CD4-positive, alpha-beta T cell treated with Interleukin-17A for 4 hours (primary cell): ENCODE results near the gene TMEM181.
A peak's percentile ranks its signal among the peaks of the same experiment; 100 is the strongest.
"Not testable (repeated sequence)": the region's sequence is repeated elsewhere in the genome, so short reads cannot be mapped to it uniquely, and the experiment has no call there.

ENCODE experiments used
- DNase-seq: peaks from one replicate; pipeline ENCODE4 v3.0.0-alpha.2; 2020; ENCODE audit warnings: mixed read lengths

Gene TMEM181

DNA sequence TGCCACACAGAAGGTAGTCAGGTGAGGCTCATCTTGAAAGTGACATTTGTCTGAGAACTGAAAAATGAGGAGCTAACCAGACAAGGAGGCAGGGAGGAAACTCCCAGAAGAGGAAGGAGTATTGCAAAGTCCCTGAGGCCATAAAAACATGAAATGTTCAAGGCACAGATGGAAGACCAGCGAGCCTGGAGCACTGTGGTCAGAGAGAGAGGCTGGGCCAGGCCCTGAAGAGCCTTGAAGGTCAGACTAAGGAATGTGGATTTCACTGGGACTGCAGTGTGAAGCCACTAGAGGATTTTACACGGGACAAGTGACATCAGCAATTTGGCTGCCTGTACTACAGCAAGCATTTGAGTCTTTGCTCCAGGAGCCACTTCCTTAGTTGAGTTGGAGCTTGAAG is 21.1 kb upstream of the TMEM181 start:
- no peak for DNase-seq

GRCh38 chr6:158539413-158539812 is 20.5 kb upstream of the TMEM181 start:
- DNase-seq: no peak

- no peak for DNase-seq
Measured at GRCh38 chr6:158539881-158540280, 20.0 kb upstream of the TMEM181 start.

GRCh38 chr6:158543606-158544185 is 16.2 kb upstream of the TMEM181 start:
- DNase-seq: no peak

DNA sequence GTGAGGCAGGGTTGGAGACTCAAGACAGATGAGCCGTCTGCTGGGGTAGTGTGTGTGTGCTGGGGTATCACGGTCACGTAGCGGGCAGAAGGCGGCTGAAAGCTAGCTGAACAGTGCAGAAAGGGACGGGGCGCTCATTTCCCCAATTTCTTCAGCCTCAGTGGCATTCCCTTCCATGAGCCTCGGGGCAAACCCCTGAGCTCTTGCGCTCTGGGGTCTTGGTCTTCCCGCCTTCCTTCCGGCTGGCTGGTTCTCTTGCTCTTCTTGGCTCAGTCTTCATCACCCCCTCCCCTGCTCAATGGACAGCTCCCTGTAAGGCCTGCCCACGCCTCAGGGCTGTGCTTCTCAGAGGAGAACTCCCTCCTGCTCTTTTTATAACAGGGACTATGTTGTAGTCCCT is 15.5 kb upstream of the TMEM181 start:
- no peak for DNase-seq

DNA sequence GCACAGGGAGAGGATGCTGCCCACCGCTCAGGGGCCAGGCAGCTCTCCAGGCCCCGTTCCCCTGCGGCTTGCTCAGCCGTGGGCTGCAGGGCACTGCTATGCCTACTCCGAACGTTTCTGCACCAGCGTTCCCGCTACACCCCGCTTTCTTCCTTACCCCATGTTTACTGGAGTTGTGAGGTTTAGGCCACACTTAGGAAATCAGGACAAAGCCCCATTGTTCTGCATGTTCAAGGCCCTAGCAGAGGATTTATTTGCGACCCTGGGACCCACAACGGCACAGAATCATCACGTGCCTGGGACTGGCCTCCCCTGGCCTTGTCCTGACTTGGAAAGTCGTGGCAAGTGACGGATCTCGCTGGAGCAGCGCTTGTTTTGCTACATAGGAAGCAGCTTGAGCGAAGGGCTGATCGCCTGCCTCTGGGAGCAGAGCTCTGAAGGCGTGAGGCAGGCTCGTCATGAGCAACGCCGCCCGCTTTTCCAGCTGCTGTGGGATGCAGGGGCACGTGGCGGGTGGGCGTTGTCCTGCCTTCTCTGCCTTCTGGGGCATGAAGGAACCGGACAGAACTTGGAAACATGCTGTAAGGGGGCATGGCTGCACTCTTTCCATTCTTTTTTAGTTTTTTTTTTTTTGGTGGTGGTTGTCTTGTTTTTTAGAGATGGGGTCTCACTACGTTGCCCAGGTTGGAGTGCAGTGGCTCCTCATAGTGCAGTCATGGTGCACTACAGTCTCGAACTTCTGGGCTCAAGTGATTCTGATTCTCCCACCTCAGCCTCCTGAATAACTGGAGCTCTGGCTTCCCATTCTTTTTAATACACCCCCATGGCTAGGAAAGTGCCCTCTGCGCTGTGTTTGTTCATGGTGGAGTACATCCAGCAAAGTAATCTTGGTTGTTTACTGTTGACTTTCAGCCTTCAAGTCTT is 14.6 kb upstream of the TMEM181 start:
- DNase-seq: no peak

DNA sequence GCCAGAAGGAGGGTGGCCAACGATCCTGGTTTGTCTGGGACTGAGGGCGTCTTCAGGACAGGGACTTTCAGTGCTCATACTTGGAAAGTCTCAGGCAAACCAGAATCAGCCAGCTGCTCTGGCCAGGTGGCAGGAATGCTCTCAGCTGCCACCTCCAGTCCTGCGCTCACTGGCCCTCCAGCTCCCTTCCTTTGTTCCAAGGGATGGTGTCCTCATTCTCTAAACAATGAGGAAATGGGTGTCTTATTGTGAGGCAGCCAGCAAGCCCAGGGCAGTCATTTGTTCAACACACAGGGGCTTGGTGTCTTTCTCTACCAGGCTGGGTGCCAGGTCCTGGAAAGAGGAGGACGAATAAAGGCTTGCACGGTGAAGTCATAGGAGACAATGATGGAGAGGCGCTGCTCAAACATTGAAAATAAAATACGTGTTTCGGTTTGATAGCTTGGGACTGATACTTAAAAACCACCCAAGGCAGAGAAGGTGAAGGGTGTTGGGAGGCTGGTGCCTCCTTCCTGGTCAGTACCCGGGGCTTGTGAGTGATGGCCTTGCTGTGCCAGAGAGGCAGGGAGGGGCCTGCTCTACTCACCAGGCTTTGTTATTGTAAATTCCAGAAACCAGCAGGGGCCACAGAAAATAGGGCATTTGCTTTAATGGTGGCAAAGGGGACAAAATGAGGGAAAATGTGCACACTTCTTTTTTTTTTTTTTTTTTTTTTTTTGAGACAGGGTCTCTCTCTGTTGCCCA is 11.3 kb upstream of the TMEM181 start:
- no peak for DNase-seq

GRCh38 chr6:158552055-158552795 is 7.7 kb upstream of the TMEM181 start:
- DNase-seq: no peak

DNA sequence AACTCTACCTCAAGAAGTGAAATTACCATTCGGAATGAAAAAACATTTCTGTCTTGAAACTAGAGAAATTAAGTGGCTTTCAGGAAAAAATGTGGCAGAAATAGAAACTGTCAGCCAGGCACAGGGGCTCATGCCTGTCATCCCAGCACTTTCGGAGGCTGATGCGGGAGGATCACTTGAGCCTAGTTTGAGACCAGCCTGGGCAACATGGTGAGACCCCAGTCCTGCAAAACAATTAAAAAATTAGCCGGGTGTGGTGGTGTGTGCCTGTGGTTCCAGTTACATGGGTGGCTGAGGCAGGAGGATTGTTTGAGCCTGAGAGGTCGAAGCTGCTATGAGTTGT is 7.1 kb upstream of the TMEM181 start:
- DNase-seq: no peak

- DNase-seq: no peak
Measured at GRCh38 chr6:158554611-158555361, 5.1 kb upstream of the TMEM181 start.

DNA sequence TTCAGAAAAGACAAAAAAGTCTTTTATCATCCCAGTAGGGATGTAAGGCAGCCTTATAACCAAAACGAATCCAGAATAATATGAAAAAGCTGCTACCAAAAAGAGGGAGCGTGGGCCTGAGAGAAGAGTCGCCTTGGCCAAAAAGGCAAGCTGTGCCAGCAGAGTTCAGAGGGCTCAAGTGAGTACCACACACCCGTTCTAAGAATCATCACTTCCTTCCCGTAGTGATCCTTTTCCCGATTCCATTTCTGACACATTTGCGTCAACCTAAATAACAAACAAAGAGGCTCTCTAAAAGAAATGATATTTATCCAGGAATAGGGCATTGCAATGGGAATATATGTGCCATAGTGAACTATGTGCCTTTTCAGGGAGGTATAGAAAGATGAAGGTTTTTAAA is 3.8 kb upstream of the TMEM181 start:
- DNase-seq: no peak

GRCh38 chr6:158557110-158557509 is 2.8 kb upstream of the TMEM181 start:
- not testable (repeated sequence) for DNase-seq

DNA sequence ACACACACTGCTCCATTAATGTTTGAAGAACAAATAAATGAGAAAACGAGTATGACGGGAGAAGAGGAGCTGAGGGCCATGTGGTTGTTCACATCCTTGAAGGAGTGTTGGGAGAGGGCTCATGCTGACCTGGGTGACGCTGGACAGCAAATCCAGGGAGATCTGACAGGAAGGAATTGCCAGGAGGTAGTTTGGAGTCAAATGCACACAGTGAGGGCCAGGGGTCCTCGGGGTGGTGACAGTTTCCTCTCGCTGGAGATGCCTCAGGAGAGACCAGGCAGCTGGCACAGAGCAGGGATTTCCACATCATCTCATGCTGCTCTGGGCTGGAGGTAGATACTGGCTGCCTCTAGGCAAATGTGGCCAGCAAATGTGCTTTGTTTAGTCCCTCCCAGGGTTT is 2.0 kb upstream of the TMEM181 start:
- DNase-seq: no peak

- DNase-seq: no peak
Measured at GRCh38 chr6:158558415-158559306, 1.2 kb upstream of the TMEM181 start.

GRCh38 chr6:158559338-158559894 is 475 bp upstream of the TMEM181 start:
- no peak for DNase-seq

- peak; percentile 23 for DNase-seq
Measured at GRCh38 chr6:158560836-158561320, 987 bp downstream of the TMEM181 start.

- no peak for DNase-seq
Measured at GRCh38 chr6:158561321-158561884, 1.5 kb downstream of the TMEM181 start.

DNA sequence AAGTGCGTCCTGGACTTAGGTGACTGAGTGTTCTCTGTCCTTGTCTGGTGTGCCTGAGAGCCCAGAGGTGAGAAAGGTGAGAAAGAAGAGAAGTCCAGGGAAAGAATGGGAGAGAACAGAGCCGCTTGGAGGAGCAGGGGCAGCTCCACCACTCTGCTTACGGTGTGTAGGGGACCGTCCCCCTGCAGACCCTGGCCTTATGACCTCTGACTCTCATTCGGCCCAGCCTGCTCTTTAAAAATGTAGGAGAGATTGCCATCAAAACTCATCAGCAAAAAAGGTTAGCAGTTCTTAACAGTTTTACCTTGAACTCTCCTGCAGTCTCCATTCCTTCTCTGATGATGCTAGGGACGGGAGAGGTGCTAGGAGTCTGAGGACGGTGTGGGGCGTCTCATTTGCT is 2.0 kb downstream of the TMEM181 start:
- no peak for DNase-seq

DNA sequence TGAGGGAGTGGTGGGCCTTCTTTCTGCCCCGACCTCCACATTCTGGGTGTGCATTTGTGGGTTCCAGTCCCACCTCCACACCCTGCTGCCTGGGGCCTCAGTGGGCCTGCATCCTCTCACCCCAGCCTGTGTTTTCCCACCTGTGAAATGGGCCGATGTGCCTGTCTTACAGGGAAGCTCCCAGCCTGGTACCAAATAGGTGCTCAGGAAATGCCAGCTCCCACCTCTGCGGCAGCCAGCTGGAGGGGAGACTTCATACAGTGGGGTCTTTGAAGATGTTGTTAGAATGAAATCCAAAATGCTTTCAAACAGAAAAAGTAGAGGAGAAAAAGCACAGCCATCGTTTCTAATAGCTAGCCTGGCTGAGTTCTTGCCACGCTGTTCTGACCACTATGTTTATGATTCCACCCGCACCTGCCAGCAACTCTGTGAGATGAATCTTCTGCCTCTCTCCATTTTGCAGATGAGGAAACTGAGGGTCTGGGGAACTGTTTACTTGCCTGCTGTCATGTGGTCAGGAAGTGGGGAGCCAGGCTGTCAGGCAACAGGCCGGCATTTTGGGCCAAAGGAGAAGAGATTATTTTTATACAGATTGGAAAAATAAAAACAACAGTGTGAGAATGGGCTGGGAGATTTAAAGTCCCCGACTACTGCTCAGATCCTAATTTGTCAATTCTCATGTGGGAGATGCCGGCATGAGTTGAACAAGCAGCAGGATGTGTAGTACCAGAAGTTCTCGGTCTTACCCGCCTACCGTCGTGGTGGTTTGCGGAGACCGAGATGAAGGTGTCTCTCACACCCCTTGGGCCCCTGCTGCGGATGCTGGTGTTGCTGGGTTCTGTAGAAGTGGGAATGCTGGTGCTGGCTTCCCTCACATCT is 4.6 kb downstream of the TMEM181 start:
- peak; percentile 34 for DNase-seq

DNA sequence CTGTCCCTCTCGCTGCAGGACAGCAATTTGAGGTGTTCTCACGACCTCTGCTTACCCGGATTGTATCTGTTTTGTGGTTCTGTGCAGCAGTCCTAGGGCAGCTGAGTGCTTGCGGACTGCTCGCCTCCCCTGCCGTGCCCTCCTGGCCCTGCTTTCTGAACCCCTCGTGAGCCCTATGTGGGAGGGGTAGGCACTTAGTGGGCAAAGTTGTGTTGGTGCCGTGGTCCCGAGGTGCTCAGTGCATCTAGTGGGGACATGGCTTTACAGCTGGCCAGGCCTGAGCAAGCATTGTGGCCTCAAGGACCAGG is 5.2 kb downstream of the TMEM181 start:
- no peak for DNase-seq
